ENCODE results near the gene USP16.
"Not testable (repeated sequence)": the region's sequence is repeated elsewhere in the genome, so short reads cannot be mapped to it uniquely, and the experiment has no call there.

USP16 gene

GRCh38 chr21:29024474-29025327 lies at the start of gene USP16:
Gene USP16, plus strand, starts transcription at chr21:29024668. Its CDS starts 3,246 bp downstream, at chr21:29027914.
- DNase-seq (ENCODE audit: low read depth): peak; percentile 91

- no peak for DNase-seq (ENCODE audit: low read depth)
Observed at GRCh38 chr21:28975397-28975796, 49.1 kb upstream of the USP16 start.

- DNase-seq (ENCODE audit: low read depth): no peak
Observed at GRCh38 chr21:28979092-28979491, 45.4 kb upstream of the USP16 start.

- DNase-seq (ENCODE audit: low read depth): no peak
Observed at GRCh38 chr21:28982637-28983036, 41.8 kb upstream of the USP16 start.

GRCh38 chr21:28986677-28987076 lies 37.8 kb upstream of the USP16 start:
- no peak for DNase-seq (ENCODE audit: low read depth)

- DNase-seq (ENCODE audit: low read depth): not testable (repeated sequence)
Observed at GRCh38 chr21:28988146-28988545, 36.3 kb upstream of the USP16 start.

GRCh38 chr21:28991861-28992525 lies 32.5 kb upstream of the USP16 start:
- no peak for DNase-seq (ENCODE audit: low read depth)

GRCh38 chr21:28992526-28993292 lies 31.8 kb upstream of the USP16 start, which contains the start of gene LTN1:
Gene LTN1, minus strand, starts transcription at chr21:28992877. Its CDS starts 72 bp downstream, at chr21:28992805.
- DNase-seq (ENCODE audit: low read depth): peak; percentile 98

- DNase-seq (ENCODE audit: low read depth): no peak
Observed at GRCh38 chr21:28993293-28993629, 31.2 kb upstream of the USP16 start.

- DNase-seq (ENCODE audit: low read depth): peak; percentile 90
Observed at GRCh38 chr21:29002442-29003144, 21.9 kb upstream of the USP16 start.

GRCh38 chr21:29005696-29006095 lies 18.8 kb upstream of the USP16 start:
- DNase-seq (ENCODE audit: low read depth): no peak

GRCh38 chr21:29007135-29007534 lies 17.3 kb upstream of the USP16 start:
- DNase-seq (ENCODE audit: low read depth): no peak

GRCh38 chr21:29007810-29008209 lies 16.7 kb upstream of the USP16 start:
- DNase-seq (ENCODE audit: low read depth): no peak

GRCh38 chr21:29008367-29008766 lies 16.1 kb upstream of the USP16 start:
- DNase-seq (ENCODE audit: low read depth): no peak

- not testable (repeated sequence) for DNase-seq (ENCODE audit: low read depth)
Observed at GRCh38 chr21:29011236-29011635, 13.2 kb upstream of the USP16 start.

GRCh38 chr21:29017639-29018237 lies 6.7 kb upstream of the USP16 start:
- no peak for DNase-seq (ENCODE audit: low read depth)

- no peak for DNase-seq (ENCODE audit: low read depth)
Observed at GRCh38 chr21:29018540-29018939, 5.9 kb upstream of the USP16 start.

GRCh38 chr21:29022166-29022565 lies 2.3 kb upstream of the USP16 start:
- DNase-seq (ENCODE audit: low read depth): no peak

- DNase-seq (ENCODE audit: low read depth): no peak
Observed at GRCh38 chr21:29025328-29025713, 853 bp downstream of the USP16 start.

- no peak for DNase-seq (ENCODE audit: low read depth)
Observed at GRCh38 chr21:29029524-29029923, 5.1 kb downstream of the USP16 start.

- DNase-seq (ENCODE audit: low read depth): no peak
Observed at GRCh38 chr21:29030909-29031308, 6.4 kb downstream of the USP16 start.

GRCh38 chr21:29033301-29033700 lies 8.8 kb downstream of the USP16 start:
- no peak for DNase-seq (ENCODE audit: low read depth)
